ENCODE measurements around the gene MORC3.
A peak's percentile ranks its signal among the peaks of the same experiment; 100 is the strongest.

The MORC3 gene

GRCh38 chr21:36354918-36355680, 35.1 kb downstream of the MORC3 start:
- TF ChIP-seq SP7 (tag by site-specific recombination; IDR thresholded peaks at IDR 0.05) (no peak), FEZF1 (tag by site-specific recombination; IDR thresholded peaks at IDR 0.05) (0 out of 2 replicates have a peak, but pooled peaks have one; percentile 51), PRDM6 (tag by site-specific recombination; IDR thresholded peaks at IDR 0.05) (peak; percentile 81), ELK4 (IDR thresholded peaks at IDR 0.05; ENCODE audit: borderline replicate concordance, low read depth, low read length) (no peak)
- Histone ChIP-seq H3K9me3 (ENCODE audit: control insufficient read depth, insufficient read depth, low read depth, low read length) (no peaks in the 10 kb centered on the region), H3K4me3 (ENCODE audit: low read depth, low read length) (no peak overlapping the region), H3K36me3 (ENCODE audit: control insufficient read depth in 2 of 2, insufficient read depth in 1 of 2, low read length in 2 of 2) (peaks cover 63 to 69% of the 10 kb centered on the region in 2 experiments), H3K27ac (ENCODE audit: extremely low read depth, low read depth, low read length) (no peak overlapping the region), H3K4me1 (ENCODE audit: control insufficient read depth, insufficient read depth, low read length) (peaks cover 5% of the 10 kb centered on the region)
- CTCF ChIA-PET: no interaction called here
- POLR2A ChIA-PET: interaction anchor here (0.6 kb wide), 2 partner anchors 50 to 123 kb away, joined by 3 read pairs; no protein-coding TSS in a partner anchor

GRCh38 chr21:36355868-36356267, 35.9 kb downstream of the MORC3 start:
- H3K27ac ChIP-seq (ENCODE audit: extremely low read depth, low read depth, low read length): no peak overlapping the region
- POLR2A ChIA-PET: interaction anchor here (0.6 kb wide), 1 partner anchor 123 kb away, joined by 3 read pairs; no protein-coding TSS in a partner anchor
- peaks cover 68 to 69% of the 10 kb centered on the region in 2 experiments for H3K36me3 ChIP-seq (ENCODE audit: control insufficient read depth in 2 of 2, insufficient read depth in 1 of 2, low read length in 2 of 2)
- H3K4me1 ChIP-seq (ENCODE audit: control insufficient read depth, insufficient read depth, low read length): peaks cover 5% of the 10 kb centered on the region
- no peaks in the 10 kb centered on the region for H3K9me3 ChIP-seq (ENCODE audit: control insufficient read depth, insufficient read depth, low read depth, low read length)
- H3K4me3 ChIP-seq (ENCODE audit: low read depth, low read length): no peak overlapping the region
- CTCF ChIA-PET: no interaction called here
- TF ChIP-seq ZNF530 (tag by site-specific recombination; IDR thresholded peaks at IDR 0.05; ENCODE audit: low read depth) (no peak), KLF10 (tag by site-specific recombination; IDR thresholded peaks at IDR 0.05) (peak; percentile 56), ZNF148 (tag by site-specific recombination; IDR thresholded peaks at IDR 0.05; ENCODE audit: borderline replicate concordance) (no peak), ZNF747 (tag by site-specific recombination; IDR thresholded peaks at IDR 0.05) (no peak), PRDM4 (tag by site-specific recombination; IDR thresholded peaks at IDR 0.05) (no peak), ZBTB49 (tag by site-specific recombination; IDR thresholded peaks at IDR 0.05; ENCODE audit: low read depth) (peak; percentile 68; the same call in 1 of the 2 replicates), ZNF280C (tag by site-specific recombination; IDR thresholded peaks at IDR 0.05) (no peak), YY1 (tag by site-specific recombination; IDR thresholded peaks at IDR 0.05) (peak; percentile 59; the same call in 1 of the 2 replicates), ZNF596 (tag by site-specific recombination; IDR thresholded peaks at IDR 0.05) (peak; percentile 40; the same call in 1 of the 2 replicates), IKZF3 (tag by site-specific recombination; IDR thresholded peaks at IDR 0.05) (peak; percentile 84), SP7 (tag by site-specific recombination; IDR thresholded peaks at IDR 0.05) (peak; percentile 89), GLIS2 (tag by site-specific recombination; IDR thresholded peaks at IDR 0.05) (no peak), ZNF18 (tag by site-specific recombination; IDR thresholded peaks at IDR 0.05) (0 out of 2 replicates have a peak, but pooled peaks have one; percentile 41), BCL11A (tag by site-specific recombination; IDR thresholded peaks at IDR 0.05; ENCODE audit: low read depth) (peak; percentile 70; the same call in 1 of the 2 replicates)
